Upper lobe of left lung (tissue), 6 donors: ENCODE measurements around the gene APH1A. TPM values are rescaled to one million over a fixed set of nuclear protein-coding genes. Genes with fewer than 3 reads are reported as not detected.

Source experiments
- ATAC-seq, 2 donors: fragments of 200-7000 bp; cut with Tn5 transposase; one replicate each; pipeline ENCODE4 v1.9.1; 2022; ENCODE audit warnings: mild to moderate bottlenecking in 2 of 2, moderate library complexity in 2 of 2; ENCODE audit not compliant: low FRiP score in 2 of 2
- DNase-seq, 2 donors: peaks; one replicate each; pipeline ENCODE4 v3.0.0-alpha.2; 2019 to 2020
- H3K27ac ChIP-seq, 4 donors: fragments of 200-600 bp; sonication (generic); one replicate each; pipeline ENCODE4 v1.5.1; 2016 to 2019
- H3K27me3 ChIP-seq, 4 donors: fragments of 200-600 bp; sonication (generic); one replicate each; pipeline ENCODE4 v1.5.1; 2017 to 2019
- H3K36me3 ChIP-seq, 4 donors: fragments of 200-600 bp; sonication (generic); one replicate each; pipeline ENCODE4 v1.5.1; 2016 to 2019
- H3K4me1 ChIP-seq, 4 donors: fragments of 200-600 bp; sonication (generic); one replicate each; pipeline ENCODE4 v1.5.1; 2018 to 2019
- H3K4me3 ChIP-seq, 4 donors: fragments of 200-600 bp; sonication (generic); one replicate each; pipeline ENCODE4 v1.5.1; 2017 to 2019; ENCODE audit warnings: mild to moderate bottlenecking in 2 of 4, moderate library complexity in 1 of 4
- H3K9me3 ChIP-seq, 4 donors: fragments of 200-600 bp; sonication (generic); one replicate each; pipeline ENCODE4 v1.5.1; 2018 to 2019
- CTCF ChIP-seq, 6 experiments: fragments of 450-650 bp in 4 of 6; fragments of 200-600 bp in 2 of 6; sonication (generic) in 2 of 6; IDR thresholded peaks; one replicate each; pipeline ENCODE4 v1.5.1; 2016 to 2019; ENCODE audit warnings: antibody characterized with exemption in 6 of 6
- EP300 ChIP-seq, 4 donors: sonication (generic); formaldehyde crosslinking; IDR thresholded peaks; one replicate each; pipeline ENCODE4 v1.5.1; 2017; ENCODE audit warnings: antibody characterized with exemption in 4 of 4, control low read depth in 2 of 4
- POLR2A ChIP-seq, 4 donors: fragments of 450-650 bp; IDR thresholded peaks; one replicate each; pipeline ENCODE4 v1.5.1; 2016 to 2017; ENCODE audit warnings: antibody characterized with exemption in 4 of 4, mild to moderate bottlenecking in 2 of 4
- POLR2AphosphoS5 ChIP-seq, 2 donors: sonication (generic); formaldehyde crosslinking; IDR thresholded peaks; one replicate each; pipeline ENCODE4 v1.5.1; 2017; ENCODE audit warnings: antibody characterized with exemption in 2 of 2
- WGBS, 2 donors: methylation state at CpG; one replicate each; pipeline ENCODE4 v1.1.5; 2017 to 2018; 5-methylcytosine and 5-hydroxymethylcytosine counted together
- total RNA-seq, 6 donors: library from RNA; depleted of rRNA in 4 of 6; stranded (reverse); fragments of >200 nt in 4 of 6; gene quantifications; one replicate each; pipeline versions ENCODE4 v1.1.0 to v1.2.1, GENCODE V29; 2016 to 2021
- donor health status: DM: no; HTN: no; CAD: no; lungs with moderate emphysema.
- donor health status: DM: no; HTN: yes; CAD: no; lungs with severe emphysema.

APH1A gene
- total RNA-seq, 6 donors from 2014 or later, result 71.2 to 169 (median 101) TPM

- H3K27me3 ChIP-seq, result no peaks in the 10 kb centered on the region
- H3K4me1 ChIP-seq, result no peaks in the 10 kb centered on the region
- H3K4me3 ChIP-seq, result no peak overlapping the region
- TF ChIP-seq EP300 (IDR thresholded peaks at IDR 0.05) (no peak), CTCF (IDR thresholded peaks at IDR 0.05) (no peak), POLR2AphosphoS5 (IDR thresholded peaks at IDR 0.05) (no peak), POLR2A (IDR thresholded peaks at IDR 0.05) (no peak)
- DNase-seq (no peak), ATAC-seq (no peak)
- no peaks in the 10 kb centered on the region for H3K9me3 ChIP-seq
- no peak overlapping the region for H3K27ac ChIP-seq
- WGBS, 2 donors, result 81 to 86% methylated on average over 2 of the region's 2 CpGs
- H3K36me3 ChIP-seq, result peaks cover 2 to 70% (median 24%) of the 10 kb centered on the region in 4 donors
Observed at GRCh38 chr1:150302902-150303301, 34.1 kb upstream of the APH1A start.

GRCh38 chr1:150302338-150302737 lies 33.5 kb upstream of the APH1A start:
- no peak for TF ChIP-seq EP300 (IDR thresholded peaks at IDR 0.05)
- TF ChIP-seq POLR2A (IDR thresholded peaks at IDR 0.05), result no peak
- no peak for TF ChIP-seq CTCF (IDR thresholded peaks at IDR 0.05)
- no peak for TF ChIP-seq POLR2AphosphoS5 (IDR thresholded peaks at IDR 0.05)
- no peak for ATAC-seq
- Histone ChIP-seq H3K36me3 (peaks cover 2 to 69% (median 25%) of the 10 kb centered on the region in 4 donors), H3K9me3 (no peaks in the 10 kb centered on the region), H3K4me1 (no peaks in the 10 kb centered on the region), H3K27ac (no peak overlapping the region), H3K27me3 (no peaks in the 10 kb centered on the region), H3K4me3 (no peak overlapping the region)
- DNase-seq, result no peak
- WGBS, 2 donors, result 76 to 87% methylated on average over 6 of the region's 6 CpGs

GRCh38 chr1:150299716-150300115 lies 30.9 kb upstream of the APH1A start:
- no peak for ATAC-seq
- Histone ChIP-seq H3K9me3 (no peaks in the 10 kb centered on the region), H3K4me3 (no peak overlapping the region), H3K27me3 (no peaks in the 10 kb centered on the region), H3K36me3 (peaks cover 5 to 76% (median 26%) of the 10 kb centered on the region in 4 donors), H3K27ac (no peak overlapping the region), H3K4me1 (peaks cover 0 to 10% (median under 1%) of the 10 kb centered on the region in 4 donors)
- DNase-seq, result no peak
- WGBS, 2 donors, result 93% methylated on average over 3 of the region's 3 CpGs
- TF ChIP-seq POLR2A (IDR thresholded peaks at IDR 0.05) (no peak), CTCF (IDR thresholded peaks at IDR 0.05) (no peak), POLR2AphosphoS5 (IDR thresholded peaks at IDR 0.05) (no peak), EP300 (IDR thresholded peaks at IDR 0.05) (no peak)

- Histone ChIP-seq H3K4me3 (no peak overlapping the region), H3K36me3 (peaks cover 0 to 41% (median 13%) of the 10 kb centered on the region in 4 donors), H3K27ac (no peak overlapping the region), H3K27me3 (no peaks in the 10 kb centered on the region), H3K9me3 (no peaks in the 10 kb centered on the region), H3K4me1 (peaks cover 7 to 17% (median 11%) of the 10 kb centered on the region in 4 donors)
- TF ChIP-seq EP300 (IDR thresholded peaks at IDR 0.05) (no peak), POLR2A (IDR thresholded peaks at IDR 0.05) (no peak), CTCF (IDR thresholded peaks at IDR 0.05) (no peak), POLR2AphosphoS5 (IDR thresholded peaks at IDR 0.05) (no peak)
- DNase-seq, result no peak
- WGBS, 2 donors, result 96 to 100% methylated on average over 2 of the region's 2 CpGs
- no peak for ATAC-seq
Observed at GRCh38 chr1:150295476-150295875, 26.7 kb upstream of the APH1A start.
